Fibroblast of skin of back (primary cell): ENCODE data around the gene EPB41L4B.
"Not testable (repeated sequence)": the region's sequence is repeated elsewhere in the genome, so short reads cannot be mapped to it uniquely, and the experiment has no call there.

ENCODE experiments used
- DNase-seq: peaks from one replicate; pipeline ENCODE4 v3.0.0-alpha.2; 2013

The EPB41L4B gene

DNA sequence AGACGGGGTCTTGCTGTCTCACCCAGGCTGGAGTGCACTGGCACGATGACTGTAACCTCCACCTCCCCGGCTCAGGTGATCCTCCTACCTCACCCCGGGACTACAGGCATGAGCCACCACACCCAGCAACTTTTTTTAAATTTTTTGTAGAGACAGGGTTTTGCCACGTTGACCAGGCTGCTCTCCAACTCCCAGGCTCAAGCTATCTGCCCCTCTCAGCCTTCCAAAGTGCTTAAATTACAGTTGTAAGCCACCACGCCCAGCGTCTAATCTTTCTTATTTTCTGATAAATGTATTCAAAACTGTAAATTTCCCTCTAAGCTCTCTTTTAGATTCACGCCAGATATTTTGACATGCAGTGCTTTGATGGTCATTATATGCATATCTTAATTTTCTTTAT lies 164.2 kb downstream of the EPB41L4B start:
- DNase-seq = no peak

GRCh38 chr9:109150925-109151545 lies 169.8 kb downstream of the EPB41L4B start:
- DNase-seq = no peak

- no peak for DNase-seq
Observed at GRCh38 chr9:109149722-109150121, 171.1 kb downstream of the EPB41L4B start.

- no peak for DNase-seq
Observed at GRCh38 chr9:109149089-109149488, 171.8 kb downstream of the EPB41L4B start.

GRCh38 chr9:109145051-109145450 lies 175.8 kb downstream of the EPB41L4B start:
- no peak for DNase-seq

DNA sequence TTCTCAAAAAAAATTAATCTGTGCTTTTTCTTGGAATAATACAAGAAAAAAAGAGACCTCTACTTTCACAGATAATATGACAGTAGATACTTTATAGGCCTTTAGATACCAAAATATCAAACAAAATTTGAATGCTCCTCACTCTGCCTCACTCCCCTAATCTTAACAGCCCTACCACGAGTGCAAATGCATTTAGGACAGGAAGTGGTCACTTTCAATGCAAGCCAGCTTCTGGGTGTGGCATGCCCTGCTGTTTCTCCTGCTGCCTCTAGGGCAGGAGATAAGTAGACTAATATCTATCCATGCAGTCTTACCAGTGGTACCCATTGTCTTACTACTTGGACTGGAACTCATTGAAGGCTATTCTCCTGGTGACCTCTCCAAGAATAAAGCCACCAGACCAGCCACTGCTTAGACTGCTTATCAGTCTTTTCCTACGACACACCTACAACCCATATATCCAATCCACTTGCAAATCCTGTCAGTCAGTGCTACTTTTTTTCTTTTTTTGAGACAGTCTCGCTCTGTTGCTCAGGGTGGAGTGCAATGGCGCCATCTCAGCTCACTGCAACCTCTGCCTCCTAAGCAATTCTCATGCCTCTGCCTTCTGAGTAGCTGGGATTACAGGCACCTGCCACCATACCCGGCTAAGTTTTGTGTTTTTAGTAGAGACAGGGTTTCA lies 176.8 kb downstream of the EPB41L4B start:
- peak; percentile 51 for DNase-seq

GRCh38 chr9:109141375-109141774 lies 179.5 kb downstream of the EPB41L4B start:
- DNase-seq = no peak

- DNase-seq = no peak
Observed at GRCh38 chr9:109139851-109140250, 181.0 kb downstream of the EPB41L4B start.

DNA sequence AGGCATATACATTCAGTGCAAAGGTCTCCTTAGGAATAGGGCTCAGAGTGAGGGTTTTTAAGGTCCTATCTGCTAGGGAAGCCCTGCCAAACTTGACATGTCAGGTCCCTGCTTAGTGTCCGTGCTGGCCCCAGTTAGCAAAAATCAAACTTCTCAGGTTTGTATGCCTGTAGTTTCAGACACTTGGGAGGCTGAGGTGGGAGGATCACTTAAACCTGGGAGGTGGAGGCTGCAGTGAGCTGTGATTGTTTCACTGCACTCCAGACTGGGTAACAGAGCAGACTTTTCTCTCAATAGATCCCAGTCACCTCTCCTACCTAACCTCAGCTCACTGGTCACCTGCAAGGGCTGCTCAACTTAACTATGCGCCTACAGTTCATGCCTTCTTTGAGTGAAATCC lies 182.4 kb downstream of the EPB41L4B start:
- no peak for DNase-seq

DNA sequence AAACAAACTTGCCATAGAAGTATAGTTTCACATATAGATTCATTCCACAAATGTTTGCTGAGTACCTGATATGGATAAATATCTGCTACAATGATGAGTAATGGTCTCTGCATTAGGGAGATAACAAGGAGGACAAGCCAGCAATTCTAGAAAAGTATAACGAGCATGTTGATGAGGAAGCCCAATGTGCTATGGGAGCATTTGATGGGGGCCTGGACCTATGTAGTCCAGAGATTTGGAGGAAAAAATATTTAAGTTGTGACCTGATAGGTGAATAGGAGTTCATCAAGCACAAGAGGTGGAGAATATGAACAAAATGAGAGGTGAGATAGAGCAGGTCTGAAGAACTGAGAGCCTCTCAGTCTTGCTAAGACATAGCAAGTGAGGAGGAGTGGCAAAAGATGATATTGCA lies 186.7 kb downstream of the EPB41L4B start:
- DNase-seq = no peak

GRCh38 chr9:109133533-109133932 lies 187.3 kb downstream of the EPB41L4B start:
- DNase-seq = no peak

GRCh38 chr9:109132567-109133021 lies 188.3 kb downstream of the EPB41L4B start:
- no peak for DNase-seq

GRCh38 chr9:109129470-109130197 lies 191.2 kb downstream of the EPB41L4B start:
- no peak for DNase-seq

DNA sequence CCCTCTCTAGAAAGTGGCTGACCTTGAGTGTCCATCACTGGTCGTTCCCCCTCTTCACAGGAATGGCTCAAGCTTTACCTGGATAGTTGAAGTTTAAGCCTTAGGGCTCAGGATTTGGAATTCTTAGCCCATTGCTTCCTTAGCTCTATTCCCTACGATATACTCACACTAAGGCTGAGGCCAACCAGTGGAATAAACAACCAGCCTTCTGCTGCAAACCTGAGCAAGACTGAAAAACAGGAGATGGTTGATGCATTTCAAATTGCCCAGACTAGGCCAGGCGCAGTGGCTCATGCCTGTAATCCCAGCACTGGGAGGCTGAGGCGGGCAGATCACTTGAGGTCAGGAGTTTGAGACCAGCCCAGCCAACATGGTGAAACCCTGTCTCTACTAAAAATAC lies 194.2 kb downstream of the EPB41L4B start:
- not testable (repeated sequence) for DNase-seq

GRCh38 chr9:109124121-109124520 lies 196.7 kb downstream of the EPB41L4B start:
- no peak for DNase-seq

- no peak for DNase-seq
Observed at GRCh38 chr9:109122726-109123621, 197.9 kb downstream of the EPB41L4B start.
